Measurements from ENCODE around the gene GIPC2. TPM values are rescaled to one million over a fixed set of nuclear protein-coding genes. Genes with fewer than 3 reads are reported as not detected.

The GIPC2 gene
- polyA plus RNA-seq, 1 donor (not counting 4 experiments of a cell fraction or from before 2014, with no cell fraction given), result 0.28 TPM

- peak; percentile 96 for FAIRE-seq
These were observed 12.0 kb upstream of the GIPC2 start for GRCh38 chr1:78033797-78034172.

GRCh38 chr1:78035121-78035520, 10.6 kb upstream of the GIPC2 start:
- Histone ChIP-seq H3K4me1 (ENCODE audit: control insufficient read depth, extremely low read depth, insufficient read depth, low read length) (peaks cover 17% of the 10 kb centered on the region), H3K4me2 (ENCODE audit: control insufficient read depth, extremely low read depth, insufficient read depth, low read depth, low read length) (no peak overlapping the region), H3K36me3 (ENCODE audit: control insufficient read depth in 2 of 2, extremely low read depth in 1 of 2, insufficient read depth in 2 of 2, low read length in 2 of 2) (no peaks in the 10 kb centered on the region), H3K9ac (ENCODE audit: control insufficient read depth, extremely low read depth, insufficient read depth, low read length) (no peak overlapping the region), H3K27ac (ENCODE audit: control insufficient read depth, insufficient read depth, low read length) (no peak overlapping the region), H3K4me3 (ENCODE audit: control insufficient read depth in 2 of 3, extremely low read depth in 1 of 3, insufficient read depth in 2 of 3, low read depth in 1 of 3, low read length in 3 of 3) (no peak overlapping the region), H3K27me3 (ENCODE audit: control insufficient read depth, extremely low read depth, insufficient read depth, low read length) (no peaks in the 10 kb centered on the region), H3K79me2 (ENCODE audit: control insufficient read depth, insufficient read depth, low read length) (no peaks in the 10 kb centered on the region), H3K9me1 (ENCODE audit: control insufficient read depth, extremely low read depth, insufficient read depth, low read length) (no peaks in the 10 kb centered on the region), H3K9me3 (ENCODE audit: control insufficient read depth, low read depth, low read length) (no peaks in the 10 kb centered on the region), H2AFZ (ENCODE audit: control insufficient read depth, low read length) (no peak overlapping the region), H4K20me1 (ENCODE audit: control insufficient read depth, extremely low read depth, insufficient read depth, low read length) (no peaks in the 10 kb centered on the region)
- FAIRE-seq (no peak), DNase-seq (ENCODE audit: low read depth, low spot score) (no peak)
- TF ChIP-seq CTCF (optimal IDR thresholded peaks at IDR 0.05 in 1 of 3, IDR thresholded peaks at IDR 0.05 in 1 of 3, conservative IDR thresholded peaks at IDR 0.05 in 1 of 3; ENCODE audit: extremely low read depth in 1 of 3, insufficient read depth in 2 of 3, low read length in 3 of 3), result no peak
- no peak for TF ChIP-seq EZH2 (IDR thresholded peaks at IDR 0.05; ENCODE audit: low read length)
- dilution Hi-C loops (cut with MboI; ENCODE audit: extremely low pct_ligation_motif_present, low sequenced_read_pairs), result no loop called here

More at GRCh38 chr1:78033797-78034172, 12.0 kb upstream of the GIPC2 start:
- Histone ChIP-seq H3K4me2 (ENCODE audit: control insufficient read depth, extremely low read depth, insufficient read depth, low read depth, low read length) (peak overlapping the region; percentile 26), H3K9me1 (ENCODE audit: control insufficient read depth, extremely low read depth, insufficient read depth, low read length) (no peaks in the 10 kb centered on the region), H3K9me3 (ENCODE audit: control insufficient read depth, low read depth, low read length) (no peaks in the 10 kb centered on the region), H2AFZ (ENCODE audit: control insufficient read depth, low read length) (peak overlapping the region; percentile 1), H3K9ac (ENCODE audit: control insufficient read depth, extremely low read depth, insufficient read depth, low read length) (no peak overlapping the region), H4K20me1 (ENCODE audit: control insufficient read depth, extremely low read depth, insufficient read depth, low read length) (no peaks in the 10 kb centered on the region), H3K36me3 (ENCODE audit: control insufficient read depth in 2 of 2, extremely low read depth in 1 of 2, insufficient read depth in 2 of 2, low read length in 2 of 2) (no peaks in the 10 kb centered on the region), H3K4me1 (ENCODE audit: control insufficient read depth, extremely low read depth, insufficient read depth, low read length) (peaks cover 17% of the 10 kb centered on the region), H3K4me3 (ENCODE audit: control insufficient read depth in 2 of 3, extremely low read depth in 1 of 3, insufficient read depth in 2 of 3, low read depth in 1 of 3, low read length in 3 of 3) (no peak overlapping the region), H3K79me2 (ENCODE audit: control insufficient read depth, insufficient read depth, low read length) (no peaks in the 10 kb centered on the region), H3K27me3 (ENCODE audit: control insufficient read depth, extremely low read depth, insufficient read depth, low read length) (no peaks in the 10 kb centered on the region), H3K27ac (ENCODE audit: control insufficient read depth, insufficient read depth, low read length) (peak overlapping the region; percentile 49)
- dilution Hi-C loops (cut with MboI; ENCODE audit: extremely low pct_ligation_motif_present, low sequenced_read_pairs), result no loop called here
- TF ChIP-seq CTCF (optimal IDR thresholded peaks at IDR 0.05 in 1 of 3, IDR thresholded peaks at IDR 0.05 in 1 of 3, conservative IDR thresholded peaks at IDR 0.05 in 1 of 3; ENCODE audit: extremely low read depth in 1 of 3, insufficient read depth in 2 of 3, low read length in 3 of 3) (no peak), EZH2 (IDR thresholded peaks at IDR 0.05; ENCODE audit: low read length) (no peak)
- peak; percentile 69 for DNase-seq (ENCODE audit: low read depth, low spot score)

Measured in keratinocyte (primary cell).